Sigmoid colon (tissue), 7 donors: ENCODE results near the gene AVPI1. TPM values are rescaled to one million over a fixed set of nuclear protein-coding genes. Genes with fewer than 3 reads are reported as not detected.
"Not testable (repeated sequence)": the region's sequence is repeated elsewhere in the genome, so short reads cannot be mapped to it uniquely, and the experiment has no call there.

Source experiments
- DNase-seq: peaks from one replicate; pipeline ENCODE4 v3.0.0-alpha.2; 2019
- H3K27ac ChIP-seq, 4 donors: fragments of 200-600 bp; sonication (generic); one replicate each; pipeline ENCODE4 v1.5.1; 2016 to 2019; ENCODE audit warnings: mild to moderate bottlenecking in 1 of 4
- H3K27me3 ChIP-seq, 3 donors: fragments of 200-600 bp; sonication (generic); one replicate each; pipeline ENCODE4 v1.5.1; 2019; ENCODE audit warnings: mild to moderate bottlenecking in 1 of 3
- H3K36me3 ChIP-seq, 4 donors: fragments of 200-600 bp; sonication (generic); one replicate each; pipeline ENCODE4 v1.5.1; 2016 to 2019
- H3K4me1 ChIP-seq, 4 donors: fragments of 200-600 bp; sonication (generic); one replicate each; pipeline ENCODE4 v1.5.1; 2017 to 2019
- H3K4me3 ChIP-seq, 4 donors: fragments of 200-600 bp; sonication (generic); one replicate each; pipeline ENCODE4 v1.5.1; 2017 to 2019; ENCODE audit warnings: mild to moderate bottlenecking in 2 of 4, moderate library complexity in 1 of 4
- H3K9me3 ChIP-seq, 4 donors: fragments of 200-600 bp in 3 of 4; sonication (generic) in 3 of 4; one replicate each; pipeline versions ENCODE4 v1.5.1 to v1.6.1; 2013 to 2019
- EP300 ChIP-seq, 4 donors: sonication (generic); formaldehyde crosslinking; IDR thresholded peaks; one replicate each; pipeline ENCODE4 v1.6.1; 2017; ENCODE audit warnings: antibody characterized with exemption in 4 of 4
- POLR2A ChIP-seq, 2 donors: fragments of 450-650 bp; IDR thresholded peaks; one replicate each; pipeline ENCODE4 v1.6.1; 2016; ENCODE audit warnings: antibody characterized with exemption in 2 of 2, mild to moderate bottlenecking in 2 of 2, moderate library complexity in 2 of 2
- POLR2AphosphoS5 ChIP-seq, 4 donors: sonication (generic); formaldehyde crosslinking; IDR thresholded peaks; one replicate each; pipeline ENCODE4 v1.6.1; 2017; ENCODE audit warnings: antibody characterized with exemption in 4 of 4
- WGBS, 2 donors: extraction: QIAGEN DNeasy Blood & Tissue Kit; methylation state at CpG; one replicate each; pipeline ENCODE4 v1.1.7; 2013; 5-methylcytosine and 5-hydroxymethylcytosine counted together
- intact Hi-C: fragments of 100-400 bp; cut with DNase I; formaldehyde crosslinking; loops from one replicate; pipeline ENCODE4 v1.15.1; 2023
- polyA plus RNA-seq, 3 donors: library from polyadenylated mRNA; stranded (reverse); fragments of 200-250 nt; gene quantifications; one replicate each; pipeline ENCODE4 v1.2.3, GENCODE V29; 2013
- total RNA-seq, 4 donors: library from RNA; depleted of rRNA; stranded (reverse); fragments of >200 nt; gene quantifications; one replicate each; pipeline ENCODE4 v1.1.0, GENCODE V29; 2016
- TF ChIP-seq, protein P1 (sequence below), 4 experiments: fragments of 450-650 bp in 3 of 4; fragments of 200-600 bp in 1 of 4; IDR thresholded peaks; one replicate each; pipeline ENCODE4 v1.5.1; 2016 to 2019; ENCODE audit warnings: antibody characterized with exemption in 4 of 4, mild to moderate bottlenecking in 3 of 4, moderate library complexity in 2 of 4
- donor health status: healthy with polysubstance abuse.
- donor health status: Bipolar disorder and iron deficiency.
- donor health status: healthy.

Gene AVPI1
- total and polyA plus RNA-seq, 7 donors, result 10.5 to 58.3 (median 16.1) TPM

DNA sequence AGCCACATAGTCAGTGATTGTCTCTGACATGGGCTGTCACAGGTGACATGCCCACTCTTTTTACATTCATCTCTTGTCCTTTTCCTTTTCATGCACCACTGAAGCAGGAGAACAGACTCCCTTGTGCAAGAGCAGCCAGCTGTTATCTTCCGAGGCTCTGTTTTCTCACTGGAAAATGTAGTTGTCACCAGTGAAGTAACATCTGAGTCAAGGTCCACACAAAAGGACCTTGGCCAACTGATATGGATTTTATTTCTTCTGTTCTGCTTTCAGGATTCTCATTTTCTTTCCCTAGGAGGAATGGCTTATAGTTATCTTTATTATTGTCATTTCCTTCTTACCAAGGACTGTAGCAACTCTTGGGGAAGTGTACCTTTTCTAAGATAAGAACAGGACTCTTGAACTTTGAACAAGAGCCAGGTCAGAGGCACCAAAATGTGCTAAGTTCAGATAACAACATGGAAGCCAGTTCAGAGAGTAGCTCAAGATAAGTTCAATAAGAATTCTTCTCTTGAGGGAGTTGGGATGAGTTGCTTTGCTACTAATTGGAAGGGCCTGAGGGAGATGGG lies 22.7 kb downstream of the AVPI1 start:
- Histone ChIP-seq H3K4me1 (no peaks in the 10 kb centered on the region), H3K27ac (no peak overlapping the region), H3K4me3 (no peak overlapping the region), H3K9me3 (no peaks in the 10 kb centered on the region), H3K27me3 (no peaks in the 10 kb centered on the region), H3K36me3 (peaks cover 14 to 82% (median 36%) of the 10 kb centered on the region in 4 donors)
- 26 to 56% methylated on average over 1 of the region's 1 CpG for WGBS, 2 donors
- TF ChIP-seq POLR2A (IDR thresholded peaks at IDR 0.05) (no peak), EP300 (IDR thresholded peaks at IDR 0.05) (no peak), POLR2AphosphoS5 (IDR thresholded peaks at IDR 0.05) (no peak)
- TF ChIP-seq, protein P1, sequence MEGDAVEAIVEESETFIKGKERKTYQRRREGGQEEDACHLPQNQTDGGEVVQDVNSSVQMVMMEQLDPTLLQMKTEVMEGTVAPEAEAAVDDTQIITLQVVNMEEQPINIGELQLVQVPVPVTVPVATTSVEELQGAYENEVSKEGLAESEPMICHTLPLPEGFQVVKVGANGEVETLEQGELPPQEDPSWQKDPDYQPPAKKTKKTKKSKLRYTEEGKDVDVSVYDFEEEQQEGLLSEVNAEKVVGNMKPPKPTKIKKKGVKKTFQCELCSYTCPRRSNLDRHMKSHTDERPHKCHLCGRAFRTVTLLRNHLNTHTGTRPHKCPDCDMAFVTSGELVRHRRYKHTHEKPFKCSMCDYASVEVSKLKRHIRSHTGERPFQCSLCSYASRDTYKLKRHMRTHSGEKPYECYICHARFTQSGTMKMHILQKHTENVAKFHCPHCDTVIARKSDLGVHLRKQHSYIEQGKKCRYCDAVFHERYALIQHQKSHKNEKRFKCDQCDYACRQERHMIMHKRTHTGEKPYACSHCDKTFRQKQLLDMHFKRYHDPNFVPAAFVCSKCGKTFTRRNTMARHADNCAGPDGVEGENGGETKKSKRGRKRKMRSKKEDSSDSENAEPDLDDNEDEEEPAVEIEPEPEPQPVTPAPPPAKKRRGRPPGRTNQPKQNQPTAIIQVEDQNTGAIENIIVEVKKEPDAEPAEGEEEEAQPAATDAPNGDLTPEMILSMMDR (IDR thresholded peaks at IDR 0.05), result no peak
- no peak for DNase-seq
- intact Hi-C loops, result no loop called here

GRCh38 chr10:97659589-97659988 lies 27.5 kb downstream of the AVPI1 start:
- intact Hi-C loops, result no loop called here
- WGBS, 2 donors, result 77 to 84% methylated on average over 1 of the region's 1 CpG
- H3K27me3 ChIP-seq, result no peaks in the 10 kb centered on the region

GRCh38 chr10:97656777-97657176 lies 30.3 kb downstream of the AVPI1 start:
- Histone ChIP-seq H3K36me3 (peaks cover 0 to 80% (median 29%) of the 10 kb centered on the region in 4 donors), H3K9me3 (no peaks in the 10 kb centered on the region), H3K4me3 (no peak overlapping the region), H3K4me1 (no peaks in the 10 kb centered on the region), H3K27ac (no peak overlapping the region), H3K27me3 (no peaks in the 10 kb centered on the region)
- intact Hi-C loops, result no loop called here
- DNase-seq, result no peak
- 92 to 94% methylated on average over 5 of the region's 5 CpGs for WGBS, 2 donors
- TF ChIP-seq POLR2AphosphoS5 (IDR thresholded peaks at IDR 0.05) (no peak), POLR2A (IDR thresholded peaks at IDR 0.05) (no peak), EP300 (IDR thresholded peaks at IDR 0.05) (no peak)
- TF ChIP-seq, protein P1 (IDR thresholded peaks at IDR 0.05), result no peak

More at GRCh38 chr10:97659589-97659988, 27.5 kb downstream of the AVPI1 start:
- TF ChIP-seq POLR2AphosphoS5 (IDR thresholded peaks at IDR 0.05) (no peak), POLR2A (IDR thresholded peaks at IDR 0.05) (no peak), EP300 (IDR thresholded peaks at IDR 0.05) (no peak)
- TF ChIP-seq, protein P1 (IDR thresholded peaks at IDR 0.05), result no peak
- Histone ChIP-seq H3K27ac (no peak overlapping the region), H3K9me3 (no peaks in the 10 kb centered on the region), H3K4me1 (no peaks in the 10 kb centered on the region), H3K4me3 (no peak overlapping the region), H3K36me3 (peaks cover 5 to 81% (median 27%) of the 10 kb centered on the region in 4 donors)
- no peak for DNase-seq

DNA sequence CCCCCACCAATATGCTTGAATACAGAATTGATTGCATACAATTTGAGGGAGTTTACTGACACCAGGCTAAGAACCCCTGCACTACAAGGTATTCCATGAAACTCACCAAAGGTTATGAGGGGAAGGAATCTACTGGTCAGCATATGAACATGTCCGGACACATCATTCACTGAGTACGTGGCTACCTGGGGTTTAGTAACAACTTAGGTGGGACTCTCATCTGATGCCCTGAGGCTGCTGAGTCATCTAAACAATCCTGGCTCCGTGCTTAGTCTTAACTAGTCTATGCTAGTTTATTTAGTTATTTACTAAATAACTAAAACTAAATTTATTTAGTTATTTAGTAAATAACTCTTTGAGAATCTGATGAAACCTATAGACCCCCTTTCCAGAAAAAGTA lies 35.3 kb downstream of the AVPI1 start:
- Histone ChIP-seq H3K27ac (no peak overlapping the region), H3K27me3 (no peaks in the 10 kb centered on the region), H3K4me3 (no peak overlapping the region), H3K9me3 (no peaks in the 10 kb centered on the region), H3K36me3 (peaks cover 0 to 66% (median 23%) of the 10 kb centered on the region in 4 donors), H3K4me1 (peaks cover 0 to 32% (median 0%) of the 10 kb centered on the region in 4 donors)
- TF ChIP-seq, protein P1 (IDR thresholded peaks at IDR 0.05), result no peak
- TF ChIP-seq POLR2AphosphoS5 (IDR thresholded peaks at IDR 0.05) (no peak), EP300 (IDR thresholded peaks at IDR 0.05) (no peak), POLR2A (IDR thresholded peaks at IDR 0.05) (no peak)
- DNase-seq, result no peak
- intact Hi-C loops, result no loop called here
- WGBS, 2 donors, result 91 to 96% methylated on average over 3 of the region's 3 CpGs

DNA sequence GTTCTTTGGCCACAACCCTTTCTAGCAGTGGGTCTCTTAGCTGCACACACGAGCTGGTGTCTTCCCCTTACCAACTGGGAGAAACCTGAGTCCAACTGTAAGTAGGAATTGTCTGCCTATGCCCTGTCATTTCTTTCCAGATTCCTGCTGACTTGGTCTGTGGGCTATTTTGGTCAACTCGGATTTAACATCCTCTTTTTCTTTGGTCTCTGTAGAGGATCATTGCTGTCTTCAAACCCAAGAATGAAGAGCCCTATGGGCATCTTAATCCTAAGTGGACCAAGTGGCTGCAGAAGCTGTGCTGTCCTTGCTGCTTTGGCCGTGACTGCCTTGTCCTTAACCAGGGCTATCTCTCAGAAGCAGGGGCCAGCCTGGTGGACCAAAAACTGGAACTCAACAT lies 36.3 kb downstream of the AVPI1 start:
- no peak overlapping the region for H3K4me3 ChIP-seq
- peaks cover 0 to 32% (median 0%) of the 10 kb centered on the region in 4 donors for H3K4me1 ChIP-seq
- WGBS, 2 donors, result 89 to 90% methylated on average over 3 of the region's 3 CpGs
- DNase-seq, result no peak
- peaks cover 0 to 56% (median 18%) of the 10 kb centered on the region in 4 donors for H3K36me3 ChIP-seq
- no peaks in the 10 kb centered on the region for H3K27me3 ChIP-seq
- H3K9me3 ChIP-seq, result no peaks in the 10 kb centered on the region
- TF ChIP-seq, protein P1 (IDR thresholded peaks at IDR 0.05), result no peak
- TF ChIP-seq POLR2AphosphoS5 (IDR thresholded peaks at IDR 0.05), result peak in 1 of 4 donors; percentile 6
- intact Hi-C loops, result no loop called here
- H3K27ac ChIP-seq, result no peak overlapping the region

- intact Hi-C loops, H3K4me3 ChIP-seq, DNase-seq, H3K9me3 ChIP-seq, H3K27me3 ChIP-seq: not testable (repeated sequence)
- WGBS, 2 donors, result 94 to 96% methylated on average over 4 of the region's 4 CpGs
- Histone ChIP-seq H3K27ac (peak overlapping the region in 2 of 4 donors; percentile 12 to 68), H3K36me3 (peaks cover 0 to 52% (median 20%) of the 10 kb centered on the region in 4 donors), H3K4me1 (peaks cover 0 to 32% (median 0%) of the 10 kb centered on the region in 4 donors)
These were observed 37.7 kb downstream of the AVPI1 start for GRCh38 chr10:97649405-97649750.
